KOPT-K1 (cell line): ENCODE results near the gene PPM1H.

Experiments used
- H3K27ac ChIP-seq: fragments of 200-600 bp; sonication (generic); 2 replicates; pipeline ENCODE4 v1.5.1; 2016; ENCODE audit warnings: antibody characterized with exemption, mild to moderate bottlenecking, low read depth, low read length; ENCODE audit not compliant: poor library complexity, severe bottlenecking
- H3K36me3 ChIP-seq: fragments of 200-600 bp; sonication (generic); 2 replicates; pipeline ENCODE4 v1.5.1; 2017; ENCODE audit warnings: antibody characterized with exemption, mild to moderate bottlenecking, low read length, moderate library complexity; ENCODE audit not compliant: insufficient read depth
- H3K9me3 ChIP-seq: fragments of 200-600 bp; sonication (generic); 2 replicates; pipeline ENCODE4 v1.5.1; 2017; ENCODE audit warnings: antibody characterized with exemption, low read length, mild to moderate bottlenecking; ENCODE audit not compliant: insufficient read depth, poor library complexity, severe bottlenecking

The PPM1H gene

GRCh38 chr12:62758216-62758615 is 176.7 kb downstream of the PPM1H start:
- H3K27ac ChIP-seq: no peak overlapping the region
- H3K9me3 ChIP-seq: no peaks in the 10 kb centered on the region
- no peaks in the 10 kb centered on the region for H3K36me3 ChIP-seq

- Histone ChIP-seq H3K36me3 (no peaks in the 10 kb centered on the region), H3K9me3 (no peaks in the 10 kb centered on the region), H3K27ac (no peak overlapping the region)
Measured at GRCh38 chr12:62757048-62757447, 177.9 kb downstream of the PPM1H start.

- Histone ChIP-seq H3K36me3 (no peaks in the 10 kb centered on the region), H3K9me3 (no peaks in the 10 kb centered on the region), H3K27ac (no peak overlapping the region)
Measured at GRCh38 chr12:62754706-62755105, 180.2 kb downstream of the PPM1H start.

- no peak overlapping the region for H3K27ac ChIP-seq
Measured at GRCh38 chr12:62751810-62752155, 183.2 kb downstream of the PPM1H start.

GRCh38 chr12:62750941-62751809 is 183.8 kb downstream of the PPM1H start:
- Histone ChIP-seq H3K27ac (no peak overlapping the region), H3K9me3 (no peaks in the 10 kb centered on the region), H3K36me3 (no peaks in the 10 kb centered on the region)

More at GRCh38 chr12:62751810-62752155, 183.2 kb downstream of the PPM1H start:
- H3K36me3 ChIP-seq: no peaks in the 10 kb centered on the region
- H3K9me3 ChIP-seq: no peaks in the 10 kb centered on the region

GRCh38 chr12:62749586-62749985 is 185.4 kb downstream of the PPM1H start:
- Histone ChIP-seq H3K36me3 (no peaks in the 10 kb centered on the region), H3K9me3 (no peaks in the 10 kb centered on the region), H3K27ac (no peak overlapping the region)

GRCh38 chr12:62748941-62749468 is 185.9 kb downstream of the PPM1H start:
- Histone ChIP-seq H3K27ac (no peak overlapping the region), H3K36me3 (no peaks in the 10 kb centered on the region), H3K9me3 (no peaks in the 10 kb centered on the region)

- H3K9me3 ChIP-seq: no peaks in the 10 kb centered on the region
- no peaks in the 10 kb centered on the region for H3K36me3 ChIP-seq
- no peak overlapping the region for H3K27ac ChIP-seq
Measured at GRCh38 chr12:62744551-62744950, 190.4 kb downstream of the PPM1H start.

GRCh38 chr12:62739266-62740015 is 195.5 kb downstream of the PPM1H start:
- H3K27ac ChIP-seq: no peak overlapping the region
- no peaks in the 10 kb centered on the region for H3K9me3 ChIP-seq
- no peaks in the 10 kb centered on the region for H3K36me3 ChIP-seq

GRCh38 chr12:62738616-62739015 is 196.3 kb downstream of the PPM1H start:
- Histone ChIP-seq H3K27ac (no peak overlapping the region), H3K9me3 (no peaks in the 10 kb centered on the region), H3K36me3 (no peaks in the 10 kb centered on the region)

- H3K27ac ChIP-seq: no peak overlapping the region
- H3K9me3 ChIP-seq: no peaks in the 10 kb centered on the region
- no peaks in the 10 kb centered on the region for H3K36me3 ChIP-seq
Measured at GRCh38 chr12:62738105-62738504, 196.8 kb downstream of the PPM1H start.

GRCh38 chr12:62737615-62738014 is 197.3 kb downstream of the PPM1H start:
- no peaks in the 10 kb centered on the region for H3K9me3 ChIP-seq
- H3K27ac ChIP-seq: no peak overlapping the region
- H3K36me3 ChIP-seq: no peaks in the 10 kb centered on the region

GRCh38 chr12:62737188-62737587 is 197.8 kb downstream of the PPM1H start:
- no peak overlapping the region for H3K27ac ChIP-seq
- H3K36me3 ChIP-seq: no peaks in the 10 kb centered on the region
- no peaks in the 10 kb centered on the region for H3K9me3 ChIP-seq

- H3K27ac ChIP-seq: no peak overlapping the region
- H3K9me3 ChIP-seq: no peaks in the 10 kb centered on the region
- no peaks in the 10 kb centered on the region for H3K36me3 ChIP-seq
Measured at GRCh38 chr12:62736596-62736995, 198.4 kb downstream of the PPM1H start.

- no peaks in the 10 kb centered on the region for H3K36me3 ChIP-seq
- no peak overlapping the region for H3K27ac ChIP-seq
- no peaks in the 10 kb centered on the region for H3K9me3 ChIP-seq
Measured at GRCh38 chr12:62732861-62733427, 202.0 kb downstream of the PPM1H start.
